HepG2 (cell line): ENCODE results near the gene HHIPL2. TPM values are rescaled to one million over a fixed set of nuclear protein-coding genes. Genes with fewer than 3 reads are reported as not detected.
A peak's percentile ranks its signal among the peaks of the same experiment; 100 is the strongest.

Experiments
- AKAP8 ChIP-seq: sonication (generic); formaldehyde crosslinking; IDR thresholded peaks from 2 replicates; pipeline ENCODE4 v1.5.1; 2020; ENCODE audit warnings: mild to moderate bottlenecking, missing genetic modification reagents
- ARNT2 ChIP-seq: sonication (generic); formaldehyde crosslinking; IDR thresholded peaks from 2 replicates; pipeline ENCODE4 v1.8.0; 2022; ENCODE audit warnings: mild to moderate bottlenecking, low read depth, missing genetic modification reagents, moderate library complexity
- CENPX ChIP-seq: sonication (generic); formaldehyde crosslinking; IDR thresholded peaks from 2 replicates; pipeline ENCODE4 v1.9.0; 2021; ENCODE audit warnings: mild to moderate bottlenecking, missing genetic modification reagents, moderate library complexity
- ETV6 ChIP-seq: sonication (generic); formaldehyde crosslinking; conservative IDR thresholded peaks from 2 replicates; pipeline ENCODE4 v1.4.0; 2020; ENCODE audit warnings: missing genetic modification reagents
- GPBP1L1 ChIP-seq: sonication (generic); formaldehyde crosslinking; IDR thresholded peaks from 2 replicates; pipeline ENCODE4 v1.5.0; 2020; ENCODE audit warnings: mild to moderate bottlenecking, missing genetic modification reagents
- MZF1 ChIP-seq: sonication (generic); formaldehyde crosslinking; IDR thresholded peaks from 2 replicates; pipeline ENCODE4 v1.8.1; 2023; ENCODE audit warnings: mild to moderate bottlenecking, missing genetic modification reagents, borderline replicate concordance
- POGZ ChIP-seq: sonication (generic); formaldehyde crosslinking; IDR thresholded peaks from 2 replicates; pipeline ENCODE4 v1.4.0; 2020; ENCODE audit warnings: mild to moderate bottlenecking, missing genetic modification reagents
- PRMT3 ChIP-seq: sonication (generic); formaldehyde crosslinking; IDR thresholded peaks from 2 replicates; pipeline ENCODE4 v1.8.1; 2022; ENCODE audit warnings: low read depth, mild to moderate bottlenecking, moderate library complexity, missing genetic modification reagents, borderline replicate concordance
- RARA ChIP-seq: IDR thresholded peaks from 2 replicates; pipeline ENCODE4 v1.6.1; 2016; ENCODE audit warnings: missing genetic modification reagents, missing compliant biosample characterization
- RFXAP ChIP-seq: sonication (generic); formaldehyde crosslinking; IDR thresholded peaks from 2 replicates; pipeline ENCODE4 v1.4.0; 2020; ENCODE audit warnings: missing genetic modification reagents, borderline replicate concordance
- RXRB ChIP-seq: IDR thresholded peaks from 2 replicates; pipeline ENCODE4 v1.6.1; 2016; ENCODE audit warnings: borderline replicate concordance, missing genetic modification reagents, missing compliant biosample characterization
- SRY ChIP-seq: sonication (generic); formaldehyde crosslinking; IDR thresholded peaks from 2 replicates; pipeline ENCODE4 v1.8.0; 2022; ENCODE audit warnings: mild to moderate bottlenecking, missing genetic modification reagents
- TIGD3 ChIP-seq: sonication (generic); formaldehyde crosslinking; IDR thresholded peaks from 2 replicates; pipeline ENCODE4 v1.5.1; 2020; ENCODE audit warnings: mild to moderate bottlenecking, missing genetic modification reagents, borderline replicate concordance
- ZBTB10 ChIP-seq: sonication (generic); formaldehyde crosslinking; IDR thresholded peaks from 2 replicates; pipeline ENCODE4 v1.4.0; 2020; ENCODE audit warnings: missing genetic modification reagents, borderline replicate concordance
- ZFX ChIP-seq: sonication (generic); formaldehyde crosslinking; IDR thresholded peaks from 2 replicates; pipeline ENCODE4 v1.4.0; 2020; ENCODE audit warnings: mild to moderate bottlenecking, low read depth, missing genetic modification reagents, moderate library complexity
- ZMAT3 ChIP-seq: sonication (generic); formaldehyde crosslinking; conservative IDR thresholded peaks from 2 replicates; pipeline ENCODE4 v1.7.0; 2021; ENCODE audit warnings: missing genetic modification reagents
- ZNF44 ChIP-seq: sonication (generic); formaldehyde crosslinking; IDR thresholded peaks from 2 replicates; pipeline ENCODE4 v1.5.1; 2020; ENCODE audit warnings: mild to moderate bottlenecking, missing genetic modification reagents
- ZNF589 ChIP-seq: sonication (generic); formaldehyde crosslinking; conservative IDR thresholded peaks from 2 replicates; pipeline ENCODE4 v1.8.0; 2022; ENCODE audit warnings: mild to moderate bottlenecking, moderate library complexity, missing genetic modification reagents
- ZNF710 ChIP-seq: sonication (generic); formaldehyde crosslinking; IDR thresholded peaks from 2 replicates; pipeline ENCODE4 v1.5.0; 2020; ENCODE audit warnings: mild to moderate bottlenecking, missing genetic modification reagents, borderline replicate concordance
- ZNF773 ChIP-seq: sonication (generic); formaldehyde crosslinking; IDR thresholded peaks from 2 replicates; pipeline ENCODE4 v1.4.0; 2020; ENCODE audit warnings: missing genetic modification reagents, borderline replicate concordance
- ZNF816 ChIP-seq: sonication (generic); formaldehyde crosslinking; IDR thresholded peaks from 2 replicates; pipeline ENCODE4 v1.8.0; 2022; ENCODE audit warnings: missing genetic modification reagents, mild to moderate bottlenecking, borderline replicate concordance
- ZSCAN12 ChIP-seq: sonication (generic); formaldehyde crosslinking; IDR thresholded peaks from 2 replicates; pipeline ENCODE4 v1.9.0; 2021; ENCODE audit warnings: mild to moderate bottlenecking, missing genetic modification reagents
- polyA plus RNA-seq, 8 experiments: library from polyadenylated mRNA; depleted of rRNA in 3 of 8; stranded (reverse) in 7 of 8; unstranded in 1 of 8; fragments of >200 nt; fragmentation: Illumina TruSeq in 4 of 8; extraction: Trizol in 4 of 8; gene quantifications; 2 replicates each; pipeline versions ENCODE4 v1.2.1 to v1.2.3, GENCODE V29; 2011 to 2016; ENCODE audit warnings: low read depth in 4 of 8, missing spikeins in 1 of 8, mixed read lengths in 1 of 8; ENCODE audit not compliant: insufficient read depth in 1 of 8
- total RNA-seq, 5 experiments: library from RNA; depleted of rRNA; stranded (reverse); fragments of >200 nt; fragmentation: Illumina TruSeq; extraction: Trizol; gene quantifications; 2 replicates each; pipeline ENCODE4 v1.2.3, GENCODE V29; 2016; ENCODE audit warnings: low read depth in 1 of 5

HHIPL2 gene
- total and polyA plus RNA-seq, 2 of the 13 experiments (the other 11 are each of a cell fraction or from before 2014, with no cell fraction given): 0.53 to 1.3 TPM

GRCh38 chr1:222589462-222590302 is 41.8 kb upstream of the HHIPL2 start, which contains the start of gene TAF1A (continued):
- TF ChIP-seq ZSCAN12 (CRISPR knock-in tag): no peak
- no peak for TF ChIP-seq AKAP8 (CRISPR knock-in tag)
- TF ChIP-seq ZNF710: no peak
- no peak for TF ChIP-seq ZNF816 (CRISPR knock-in tag)
- TF ChIP-seq ZBTB10: peak; percentile 59; the same call in 1 of the 2 replicates
- TF ChIP-seq RXRB: no peak
- no peak for TF ChIP-seq ZNF44 (CRISPR knock-in tag)
- peak; percentile 49; the same call in 1 of the 2 replicates for TF ChIP-seq POGZ (CRISPR knock-in tag)
- 0 out of 2 replicates have a peak, but pooled peaks have one; percentile 41 for TF ChIP-seq ZNF773 (CRISPR knock-in tag)
- TF ChIP-seq ARNT2 (CRISPR knock-in tag): no peak
- 0 out of 2 replicates have a peak, but pooled peaks have one; percentile 57 for TF ChIP-seq ZMAT3 (CRISPR knock-in tag)
- TF ChIP-seq ETV6 (CRISPR knock-in tag): peak; percentile 78; the same call in 1 of the 2 replicates
- no peak for TF ChIP-seq TIGD3 (CRISPR knock-in tag)
- no peak for TF ChIP-seq SRY (CRISPR knock-in tag)
- 0 out of 2 replicates have a peak, but pooled peaks have one; percentile 27 for TF ChIP-seq RFXAP (CRISPR knock-in tag)
- no peak for TF ChIP-seq GPBP1L1
- TF ChIP-seq ZNF589 (CRISPR knock-in tag): no peak
- peak; percentile 81 for TF ChIP-seq ZFX (CRISPR knock-in tag)
- TF ChIP-seq RARA (CRISPR knock-in tag): peak; percentile 64
- TF ChIP-seq CENPX (CRISPR knock-in tag): no peak
- TF ChIP-seq MZF1 (CRISPR knock-in tag): no peak
- no peak for TF ChIP-seq PRMT3
